SK-N-MC (cell line): ENCODE results near the gene RBM23.

Experiments used
- EZH2 ChIP-seq: fragments of 200-600 bp; sonication (generic); IDR thresholded peaks from one replicate; pipeline ENCODE4 v1.6.1; 2017; ENCODE audit warnings: antibody characterized with exemption
- POLR2AphosphoS5 ChIP-seq: IDR thresholded peaks from 2 replicates; pipeline ENCODE4 v1.6.1; 2012; ENCODE audit warnings: mild to moderate bottlenecking, low read depth, low read length, borderline replicate concordance

DNA sequence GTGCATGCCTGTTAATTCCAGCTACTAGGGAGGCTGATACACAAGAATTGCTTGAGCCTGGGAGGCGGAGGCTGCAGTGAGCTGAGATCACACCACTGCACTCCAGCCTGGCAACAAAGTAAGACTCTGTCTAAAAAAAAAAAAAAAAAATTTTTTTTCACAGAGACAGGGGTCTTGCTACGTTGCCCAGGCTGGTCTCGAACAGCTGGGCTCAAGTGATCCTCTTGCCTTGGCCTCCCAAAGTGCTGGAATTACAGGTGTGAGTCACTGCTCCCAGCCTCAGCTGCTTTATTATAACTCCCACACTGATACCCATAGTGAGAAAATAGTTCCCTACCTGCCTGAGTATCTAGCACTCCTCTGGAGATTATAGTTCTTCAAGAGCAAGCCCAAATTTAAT, 26.7 kb upstream of the RBM23 start:
- TF ChIP-seq EZH2 (no peak), POLR2AphosphoS5 (no peak)
